Kidney (tissue), 14 donors: ENCODE data around the gene VSTM2L. TPM values are rescaled to one million over a fixed set of nuclear protein-coding genes. Genes with fewer than 3 reads are reported as not detected.

Experiments
- DNase-seq, 5 donors: peaks; one replicate each; pipeline ENCODE4 v3.0.0-alpha.2; 2013 to 2020
- FAIRE-seq: peaks from 2 replicates; lab custom pipeline; 2012; peaks lifted over from hg19 to GRCh38; lab: Jason Lieb, UNC
- H3K27ac ChIP-seq, 2 donors: one replicate each; pipeline ENCODE4 v1.7.0; 2013; ENCODE audit warnings: low read depth in 2 of 2, low read length in 2 of 2, inconsistent platforms in 1 of 2
- H3K27me3 ChIP-seq: one replicate; pipeline ENCODE4 v1.7.1; 2013; ENCODE audit warnings: low read length, inconsistent platforms; ENCODE audit not compliant: control insufficient read depth, insufficient read depth
- H3K36me3 ChIP-seq, 3 donors: one replicate each; pipeline versions ENCODE4 v1.7.0 to v1.7.1; 2013; ENCODE audit warnings: low read length in 3 of 3, control low read depth in 1 of 3, inconsistent platforms in 1 of 3; ENCODE audit not compliant: insufficient read depth in 3 of 3, control insufficient read depth in 2 of 3
- H3K4me1 ChIP-seq, 3 donors: one replicate each; pipeline versions ENCODE4 v1.7.0 to v1.7.1; 2013; ENCODE audit warnings: low read length in 3 of 3, inconsistent platforms in 1 of 3, low read depth in 1 of 3; ENCODE audit not compliant: control insufficient read depth in 2 of 3, insufficient read depth in 2 of 3
- H3K4me3 ChIP-seq, 3 donors: one replicate each; pipeline versions ENCODE4 v1.7.0 to v1.8.1; 2013; ENCODE audit warnings: low read length in 3 of 3, control low read depth in 1 of 3, inconsistent platforms in 1 of 3
- H3K9ac ChIP-seq, 3 donors: one replicate each; pipeline versions ENCODE4 v1.7.0 to v1.7.1; 2013; ENCODE audit warnings: low read length in 3 of 3, control low read depth in 1 of 3, inconsistent platforms in 1 of 3
- H3K9me3 ChIP-seq, 3 donors: one replicate each; pipeline versions ENCODE4 v1.7.0 to v1.7.1; 2013; ENCODE audit warnings: low read length in 3 of 3, control low read depth in 1 of 3, inconsistent platforms in 1 of 3; ENCODE audit not compliant: control insufficient read depth in 2 of 3, insufficient read depth in 1 of 3
- CTCF ChIP-seq: IDR thresholded peaks from 3 replicates; pipeline ENCODE4 v1.5.1; 2012; ENCODE audit warnings: mild to moderate bottlenecking, moderate library complexity, borderline replicate concordance; ENCODE audit not compliant: insufficient read depth; ENCODE audit errors: extremely low read depth
- intact Hi-C: fragments of 100-400 bp; cut with DNase I; formaldehyde crosslinking; loops from one replicate; pipeline ENCODE4 v1.11.1; 2022
- polyA plus RNA-seq: library from polyadenylated mRNA; stranded (reverse); fragments of 350-450 nt; fragmentation: Illumina TruSeq; extraction: RNeasy Lipid Tissue Mini Kit (QIAGEN cat#74804); gene quantifications from one replicate; pipeline ENCODE4 v1.2.3, GENCODE V29; 2014; ENCODE audit warnings: low read depth, low replicate concordance; ENCODE audit not compliant: insufficient read depth
- total RNA-seq: library from RNA; stranded (reverse); fragmentation: NEBNext Ultra II Directional; extraction: Animal tissue kit (Norgen Biotek cat#: 25700); gene quantifications from one replicate; pipeline ENCODE4 v1.2.1, GENCODE V29; 2021
- donor health status: control.
- donor health status: control.
- donor health status: control.
- donor health status: control.
- donor health status: control.
- donor health status: DM: yes; HTN: yes; CAD: no.
- donor health status: Normal renal cell carcinoma (clear cell type).

The VSTM2L gene
- total and polyA plus RNA-seq, 2 donors from 2014 or later: 2.8 to 4.1 TPM

- no peaks in the 10 kb centered on the region for H3K9me3 ChIP-seq
- no peak overlapping the region for H3K27ac ChIP-seq
- H3K4me3 ChIP-seq: no peak overlapping the region
- no peaks in the 10 kb centered on the region for H3K4me1 ChIP-seq
- H3K9ac ChIP-seq: no peak overlapping the region
- intact Hi-C loops: no loop called here
- FAIRE-seq (no peak), DNase-seq (no peak)
- no peaks in the 10 kb centered on the region for H3K36me3 ChIP-seq
- peaks cover 7% of the 10 kb centered on the region for H3K27me3 ChIP-seq
- no peak for TF ChIP-seq CTCF
These were observed 4.9 kb downstream of the VSTM2L start for GRCh38 chr20:37907677-37908401.

- peaks cover 8% of the 10 kb centered on the region for H3K27me3 ChIP-seq
These were observed 8.3 kb downstream of the VSTM2L start for GRCh38 chr20:37911261-37911660.

GRCh38 chr20:37911838-37912281 is 8.9 kb downstream of the VSTM2L start:
- Histone ChIP-seq H3K9ac (no peak overlapping the region), H3K4me1 (peaks cover 0 to 3% (median 0%) of the 10 kb centered on the region in 3 donors), H3K9me3 (no peaks in the 10 kb centered on the region), H3K36me3 (no peaks in the 10 kb centered on the region), H3K27ac (no peak overlapping the region), H3K27me3 (peaks cover 5% of the 10 kb centered on the region), H3K4me3 (no peak overlapping the region)
- intact Hi-C loops: no loop called here
- DNase-seq: peak in 3 of 5 donors; percentile 43 to 82 (median 52)
- no peak for FAIRE-seq
- no peak for TF ChIP-seq CTCF

More at GRCh38 chr20:37911261-37911660, 8.3 kb downstream of the VSTM2L start:
- DNase-seq (no peak), FAIRE-seq (no peak)
- Histone ChIP-seq H3K9ac (no peak overlapping the region), H3K9me3 (no peaks in the 10 kb centered on the region), H3K36me3 (no peaks in the 10 kb centered on the region), H3K27ac (no peak overlapping the region), H3K4me1 (peaks cover 0 to 3% (median 0%) of the 10 kb centered on the region in 3 donors), H3K4me3 (no peak overlapping the region)
- intact Hi-C loops: no loop called here
- TF ChIP-seq CTCF: no peak
